Thyroid gland (tissue), 4 donors: ENCODE data around the gene STEAP3. TPM values are rescaled to one million over a fixed set of nuclear protein-coding genes. Genes with fewer than 3 reads are reported as not detected.

Source experiments
- DNase-seq, 2 donors: peaks; one replicate each; pipeline ENCODE4 v3.0.0-alpha.2; 2019
- H3K27ac ChIP-seq, 3 donors: fragments of 200-600 bp; sonication (generic); 1 replicate in 2 of 3; 2 replicates in 1 of 3; pipeline ENCODE4 v1.5.1; 2016 to 2019; ENCODE audit warnings: mild to moderate bottlenecking in 1 of 3, moderate library complexity in 1 of 3
- H3K27me3 ChIP-seq: fragments of 200-600 bp; sonication (generic); one replicate; pipeline ENCODE4 v1.5.1; 2019
- H3K36me3 ChIP-seq, 2 donors: fragments of 200-600 bp; sonication (generic); one replicate each; pipeline ENCODE4 v1.5.1; 2016 to 2019
- H3K4me1 ChIP-seq, 2 donors: fragments of 200-600 bp; sonication (generic); one replicate each; pipeline ENCODE4 v1.5.1; 2017 to 2019
- H3K4me3 ChIP-seq, 3 donors: fragments of 200-600 bp; sonication (generic); replicated peaks in 1 of 3; 1 replicate in 2 of 3; 2 replicates in 1 of 3; pipeline ENCODE4 v1.5.1; 2016; ENCODE audit warnings: mild to moderate bottlenecking in 1 of 3
- H3K9me3 ChIP-seq: fragments of 200-600 bp; sonication (generic); one replicate; pipeline ENCODE4 v1.5.1; 2017
- POLR2A ChIP-seq, 2 donors: fragments of 450-650 bp; IDR thresholded peaks; one replicate each; pipeline ENCODE4 v1.6.1; 2017; ENCODE audit warnings: antibody characterized with exemption in 2 of 2, mild to moderate bottlenecking in 2 of 2, moderate library complexity in 1 of 2
- WGBS, 2 donors: methylation state at CpG; one replicate each; pipeline ENCODE4 v1.1.5; 2017; 5-methylcytosine and 5-hydroxymethylcytosine counted together
- intact Hi-C: fragments of 100-400 bp; cut with DNase I; formaldehyde crosslinking; loops from one replicate; pipeline ENCODE4 v1.15.1; 2023
- total RNA-seq, 4 donors: library from RNA; depleted of rRNA; stranded (reverse); fragments of >200 nt; gene quantifications; one replicate each; pipeline ENCODE4 v1.2.3, GENCODE V29; 2016
- TF ChIP-seq, protein P1 (sequence below), 6 experiments: fragments of 200-600 bp in 3 of 6; fragments of 450-650 bp in 3 of 6; sonication (generic) in 3 of 6; IDR thresholded peaks; one replicate each; pipeline ENCODE4 v1.5.1; 2016 to 2019; ENCODE audit warnings: antibody characterized with exemption in 6 of 6, mild to moderate bottlenecking in 2 of 6, inconsistent platforms in 1 of 6, moderate library complexity in 1 of 6

Gene STEAP3
- total RNA-seq, 4 donors from 2014 or later, result 7.4 to 23.2 (median 12.0) TPM

DNA sequence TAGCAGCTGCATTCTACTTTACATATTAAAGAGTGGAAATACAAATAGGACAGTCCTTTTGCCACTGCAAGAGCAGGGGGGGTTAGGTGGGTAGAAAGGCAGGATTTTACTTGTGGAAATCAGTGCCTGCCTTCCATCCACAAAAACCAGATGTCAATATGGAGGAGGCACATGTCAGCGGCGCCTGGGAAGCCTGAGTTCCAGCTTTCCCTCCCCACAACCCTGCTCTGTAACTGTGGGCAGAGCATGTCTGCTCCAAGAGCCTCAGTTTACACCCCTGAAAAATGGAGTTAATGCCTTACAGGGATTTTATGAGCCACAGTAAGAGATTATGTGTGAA lies 32.9 kb downstream of the STEAP3 start:
- no peak overlapping the region for H3K4me3 ChIP-seq
- H3K4me1 ChIP-seq, result peaks cover 0 to 7% of the 10 kb centered on the region in 2 donors
- H3K27ac ChIP-seq, result no peak overlapping the region
- intact Hi-C loops, result no loop called here
- WGBS, 2 donors, result 82 to 85% methylated on average over 2 of the region's 2 CpGs
- no peaks in the 10 kb centered on the region for H3K27me3 ChIP-seq
- TF ChIP-seq, protein P1, sequence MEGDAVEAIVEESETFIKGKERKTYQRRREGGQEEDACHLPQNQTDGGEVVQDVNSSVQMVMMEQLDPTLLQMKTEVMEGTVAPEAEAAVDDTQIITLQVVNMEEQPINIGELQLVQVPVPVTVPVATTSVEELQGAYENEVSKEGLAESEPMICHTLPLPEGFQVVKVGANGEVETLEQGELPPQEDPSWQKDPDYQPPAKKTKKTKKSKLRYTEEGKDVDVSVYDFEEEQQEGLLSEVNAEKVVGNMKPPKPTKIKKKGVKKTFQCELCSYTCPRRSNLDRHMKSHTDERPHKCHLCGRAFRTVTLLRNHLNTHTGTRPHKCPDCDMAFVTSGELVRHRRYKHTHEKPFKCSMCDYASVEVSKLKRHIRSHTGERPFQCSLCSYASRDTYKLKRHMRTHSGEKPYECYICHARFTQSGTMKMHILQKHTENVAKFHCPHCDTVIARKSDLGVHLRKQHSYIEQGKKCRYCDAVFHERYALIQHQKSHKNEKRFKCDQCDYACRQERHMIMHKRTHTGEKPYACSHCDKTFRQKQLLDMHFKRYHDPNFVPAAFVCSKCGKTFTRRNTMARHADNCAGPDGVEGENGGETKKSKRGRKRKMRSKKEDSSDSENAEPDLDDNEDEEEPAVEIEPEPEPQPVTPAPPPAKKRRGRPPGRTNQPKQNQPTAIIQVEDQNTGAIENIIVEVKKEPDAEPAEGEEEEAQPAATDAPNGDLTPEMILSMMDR (IDR thresholded peaks at IDR 0.05), result no peak
- no peak for TF ChIP-seq POLR2A (IDR thresholded peaks at IDR 0.05)
- H3K9me3 ChIP-seq, result no peaks in the 10 kb centered on the region
- no peak for DNase-seq
- H3K36me3 ChIP-seq, result no peaks in the 10 kb centered on the region

DNA sequence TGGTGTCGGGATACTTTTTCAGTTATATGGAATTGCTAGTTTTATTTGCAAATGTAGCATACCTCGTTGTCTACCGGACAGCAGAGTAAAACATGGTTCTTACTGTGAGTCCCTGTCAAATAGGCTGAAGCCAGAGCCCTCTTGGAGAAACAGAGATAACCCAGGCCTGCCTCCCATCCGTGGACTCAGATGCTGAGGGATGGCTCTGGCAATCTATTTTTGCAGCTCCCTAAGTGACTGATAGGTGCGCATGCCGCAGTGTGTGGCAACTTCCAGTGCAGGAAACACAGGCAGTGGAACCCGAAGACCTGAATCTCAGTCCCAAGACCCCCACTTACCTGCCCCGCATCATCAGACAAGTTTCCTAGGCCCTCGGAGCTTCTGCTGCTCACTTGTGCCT lies 33.6 kb downstream of the STEAP3 start:
- H3K4me1 ChIP-seq, result peaks cover 0 to 7% of the 10 kb centered on the region in 2 donors
- no peak for TF ChIP-seq POLR2A (IDR thresholded peaks at IDR 0.05)
- TF ChIP-seq, protein P1 (IDR thresholded peaks at IDR 0.05), result no peak
- H3K27me3 ChIP-seq, result no peaks in the 10 kb centered on the region
- DNase-seq, result no peak
- no peak overlapping the region for H3K27ac ChIP-seq
- 92% methylated on average over 8 to 9 of the region's 9 CpGs for WGBS, 2 donors
- H3K4me3 ChIP-seq, result no peak overlapping the region
- no peaks in the 10 kb centered on the region for H3K9me3 ChIP-seq
- intact Hi-C loops, result no loop called here
- no peaks in the 10 kb centered on the region for H3K36me3 ChIP-seq

DNA sequence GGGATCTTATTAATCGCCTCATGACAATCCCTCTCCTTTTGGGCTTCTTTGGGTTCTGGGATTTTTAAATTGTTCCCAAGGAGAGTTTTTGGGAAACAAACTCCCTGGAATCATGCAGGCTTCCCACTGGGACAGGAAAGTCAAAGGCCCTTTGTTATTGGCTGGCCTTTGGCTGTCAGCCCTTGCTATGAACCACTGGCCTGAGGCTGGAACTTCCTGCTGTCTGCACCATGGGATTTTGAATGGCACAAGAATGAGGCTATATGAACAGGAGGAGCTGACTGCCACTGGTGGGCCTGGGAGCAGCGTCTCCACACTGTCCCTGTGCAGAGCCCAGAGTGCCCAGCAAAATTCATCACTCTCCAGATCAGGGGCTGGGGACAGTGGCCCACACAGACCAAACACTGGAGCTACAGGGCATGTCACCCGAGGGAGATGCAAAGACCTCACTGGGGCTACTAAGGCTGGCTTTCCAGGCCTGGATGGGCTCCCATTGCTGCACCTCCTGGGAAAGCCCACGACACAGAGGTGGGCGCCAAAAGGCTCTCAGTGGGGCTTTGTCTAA lies 35.7 kb downstream of the STEAP3 start:
- Histone ChIP-seq H3K4me3 (no peak overlapping the region), H3K27ac (no peak overlapping the region), H3K36me3 (no peaks in the 10 kb centered on the region), H3K9me3 (no peaks in the 10 kb centered on the region), H3K27me3 (no peaks in the 10 kb centered on the region), H3K4me1 (no peaks in the 10 kb centered on the region)
- intact Hi-C loops, result no loop called here
- WGBS, 2 donors, result 77 to 86% methylated on average over 4 to 5 of the region's 5 CpGs
- DNase-seq, result no peak
- TF ChIP-seq, protein P1 (IDR thresholded peaks at IDR 0.05), result no peak
- TF ChIP-seq POLR2A (IDR thresholded peaks at IDR 0.05), result no peak

DNA sequence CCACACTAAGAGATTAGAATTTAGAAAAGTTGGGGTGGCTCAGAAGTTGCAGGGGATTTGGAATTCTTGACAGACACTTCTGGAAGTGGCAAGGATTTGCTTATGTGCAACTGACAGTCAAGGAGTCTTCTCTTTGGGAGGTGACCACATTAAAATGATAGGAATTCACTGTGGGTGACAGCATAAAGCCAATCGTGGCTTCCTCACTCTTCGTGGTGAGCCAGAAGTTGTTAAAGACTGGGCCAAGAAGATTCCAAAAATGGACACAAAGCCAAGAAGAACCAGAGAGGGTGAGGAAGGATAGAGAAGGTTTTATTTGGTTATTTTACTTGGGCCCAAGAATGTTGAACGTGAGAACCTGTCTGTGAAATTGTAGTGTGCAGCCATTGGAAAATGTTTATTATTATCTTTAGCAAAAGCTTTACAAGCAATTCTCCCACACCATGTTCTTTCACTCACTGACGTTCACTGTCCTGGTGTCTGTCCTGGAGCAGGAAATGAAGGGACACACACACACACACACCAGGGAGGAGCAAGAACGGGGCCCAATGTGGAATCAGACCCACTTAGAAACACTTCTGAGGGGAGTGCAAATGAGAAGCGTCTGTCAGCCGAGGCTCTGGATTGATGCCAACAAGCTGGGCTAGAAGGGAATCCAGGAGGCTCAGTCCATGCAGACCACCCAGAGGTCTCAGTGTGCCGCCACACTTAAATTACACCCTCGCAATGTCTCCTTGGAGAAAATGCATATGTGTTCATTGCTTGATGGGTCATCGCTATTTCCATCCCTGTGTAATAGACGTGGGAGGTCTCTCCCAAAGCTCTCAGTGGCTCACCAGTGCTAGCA lies 37.2 kb downstream of the STEAP3 start:
- 72 to 74% methylated on average over 11 of the region's 11 CpGs for WGBS, 2 donors
- H3K4me1 ChIP-seq, result no peaks in the 10 kb centered on the region
- no peaks in the 10 kb centered on the region for H3K36me3 ChIP-seq
- H3K27ac ChIP-seq, result no peak overlapping the region
- no peak for DNase-seq
- H3K9me3 ChIP-seq, result no peaks in the 10 kb centered on the region
- TF ChIP-seq, protein P1 (IDR thresholded peaks at IDR 0.05), result no peak
- no peak for TF ChIP-seq POLR2A (IDR thresholded peaks at IDR 0.05)
- intact Hi-C loops, result no loop called here
- no peak overlapping the region for H3K4me3 ChIP-seq
- H3K27me3 ChIP-seq, result no peaks in the 10 kb centered on the region

DNA sequence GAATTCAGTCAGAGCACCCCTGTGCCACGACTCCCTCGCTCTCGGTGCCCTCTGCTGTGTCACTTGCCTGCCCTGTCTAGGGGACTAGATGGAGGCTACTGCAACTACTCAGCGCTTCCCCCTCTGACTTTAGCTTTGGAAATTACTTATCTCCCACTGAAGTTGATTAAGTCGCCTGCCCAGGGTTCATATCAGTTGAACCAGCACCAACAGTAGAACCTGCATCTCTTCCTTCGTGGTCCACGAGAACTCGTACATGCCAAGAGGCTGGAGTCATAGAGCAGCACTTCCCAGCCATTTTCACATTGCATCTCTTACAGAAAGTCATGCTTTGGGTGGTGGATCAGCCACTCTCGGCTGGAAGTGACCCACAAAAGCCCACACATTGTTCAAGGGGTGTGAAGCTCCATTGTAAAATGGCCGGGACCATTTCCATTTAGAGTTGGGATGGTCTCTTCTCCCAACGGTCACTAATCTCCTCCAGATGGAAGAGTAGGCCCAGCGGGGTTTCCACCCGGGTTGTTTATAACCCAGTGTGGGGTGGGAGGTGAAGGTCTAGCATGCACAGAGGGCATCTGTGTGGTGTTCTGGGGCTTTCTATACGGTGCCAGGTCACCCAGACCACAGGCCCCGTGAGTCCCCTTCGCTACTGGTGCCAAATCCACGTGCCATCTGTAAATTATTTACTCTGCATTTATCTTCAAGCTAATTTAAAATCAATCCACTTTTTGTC lies 38.0 kb downstream of the STEAP3 start:
- Histone ChIP-seq H3K27ac (no peak overlapping the region), H3K27me3 (no peaks in the 10 kb centered on the region), H3K9me3 (no peaks in the 10 kb centered on the region), H3K4me3 (no peak overlapping the region), H3K4me1 (no peaks in the 10 kb centered on the region), H3K36me3 (no peaks in the 10 kb centered on the region)
- WGBS, 2 donors, result 92 to 94% methylated on average over 17 of the region's 17 CpGs
- intact Hi-C loops, result no loop called here
- DNase-seq, result no peak
- TF ChIP-seq, protein P1 (IDR thresholded peaks at IDR 0.05), result no peak
- no peak for TF ChIP-seq POLR2A (IDR thresholded peaks at IDR 0.05)
